Measurements from ENCODE around the gene TCHH.
"Not testable (repeated sequence)": the region's sequence is repeated elsewhere in the genome, so short reads cannot be mapped to it uniquely, and the experiment has no call there.

TCHH gene, protein sequence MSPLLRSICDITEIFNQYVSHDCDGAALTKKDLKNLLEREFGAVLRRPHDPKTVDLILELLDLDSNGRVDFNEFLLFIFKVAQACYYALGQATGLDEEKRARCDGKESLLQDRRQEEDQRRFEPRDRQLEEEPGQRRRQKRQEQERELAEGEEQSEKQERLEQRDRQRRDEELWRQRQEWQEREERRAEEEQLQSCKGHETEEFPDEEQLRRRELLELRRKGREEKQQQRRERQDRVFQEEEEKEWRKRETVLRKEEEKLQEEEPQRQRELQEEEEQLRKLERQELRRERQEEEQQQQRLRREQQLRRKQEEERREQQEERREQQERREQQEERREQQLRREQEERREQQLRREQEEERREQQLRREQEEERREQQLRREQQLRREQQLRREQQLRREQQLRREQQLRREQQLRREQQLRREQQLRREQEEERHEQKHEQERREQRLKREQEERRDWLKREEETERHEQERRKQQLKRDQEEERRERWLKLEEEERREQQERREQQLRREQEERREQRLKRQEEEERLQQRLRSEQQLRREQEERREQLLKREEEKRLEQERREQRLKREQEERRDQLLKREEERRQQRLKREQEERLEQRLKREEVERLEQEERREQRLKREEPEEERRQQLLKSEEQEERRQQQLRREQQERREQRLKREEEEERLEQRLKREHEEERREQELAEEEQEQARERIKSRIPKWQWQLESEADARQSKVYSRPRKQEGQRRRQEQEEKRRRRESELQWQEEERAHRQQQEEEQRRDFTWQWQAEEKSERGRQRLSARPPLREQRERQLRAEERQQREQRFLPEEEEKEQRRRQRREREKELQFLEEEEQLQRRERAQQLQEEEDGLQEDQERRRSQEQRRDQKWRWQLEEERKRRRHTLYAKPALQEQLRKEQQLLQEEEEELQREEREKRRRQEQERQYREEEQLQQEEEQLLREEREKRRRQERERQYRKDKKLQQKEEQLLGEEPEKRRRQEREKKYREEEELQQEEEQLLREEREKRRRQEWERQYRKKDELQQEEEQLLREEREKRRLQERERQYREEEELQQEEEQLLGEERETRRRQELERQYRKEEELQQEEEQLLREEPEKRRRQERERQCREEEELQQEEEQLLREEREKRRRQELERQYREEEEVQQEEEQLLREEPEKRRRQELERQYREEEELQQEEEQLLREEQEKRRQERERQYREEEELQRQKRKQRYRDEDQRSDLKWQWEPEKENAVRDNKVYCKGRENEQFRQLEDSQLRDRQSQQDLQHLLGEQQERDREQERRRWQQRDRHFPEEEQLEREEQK (N-terminal part only)

DNA sequence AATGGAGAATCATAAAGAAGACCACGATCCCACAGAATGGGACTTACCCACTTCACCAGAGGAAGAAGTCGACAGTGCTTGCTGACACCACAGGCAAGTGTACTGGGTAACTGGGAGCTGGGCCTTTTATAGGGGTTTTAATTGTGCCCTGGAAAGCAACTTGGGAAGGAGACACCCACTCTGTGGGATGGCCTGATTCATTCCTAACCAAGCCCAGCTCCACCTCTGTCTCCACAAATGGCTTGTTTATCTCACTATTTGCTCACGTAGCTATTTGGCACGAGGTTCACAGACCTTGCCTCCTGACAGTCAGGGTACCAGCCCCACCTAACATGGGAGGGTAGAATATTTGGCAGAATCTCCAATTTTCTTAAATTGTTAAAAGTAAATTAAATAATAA lies at the start of gene TCHH:
Gene TCHH (minus strand): TSS at position 101 of the 400 bp plus-strand sequence. CDS start 1,364 bp downstream, outside the sequence.
- DNase-seq = no peak

DNA sequence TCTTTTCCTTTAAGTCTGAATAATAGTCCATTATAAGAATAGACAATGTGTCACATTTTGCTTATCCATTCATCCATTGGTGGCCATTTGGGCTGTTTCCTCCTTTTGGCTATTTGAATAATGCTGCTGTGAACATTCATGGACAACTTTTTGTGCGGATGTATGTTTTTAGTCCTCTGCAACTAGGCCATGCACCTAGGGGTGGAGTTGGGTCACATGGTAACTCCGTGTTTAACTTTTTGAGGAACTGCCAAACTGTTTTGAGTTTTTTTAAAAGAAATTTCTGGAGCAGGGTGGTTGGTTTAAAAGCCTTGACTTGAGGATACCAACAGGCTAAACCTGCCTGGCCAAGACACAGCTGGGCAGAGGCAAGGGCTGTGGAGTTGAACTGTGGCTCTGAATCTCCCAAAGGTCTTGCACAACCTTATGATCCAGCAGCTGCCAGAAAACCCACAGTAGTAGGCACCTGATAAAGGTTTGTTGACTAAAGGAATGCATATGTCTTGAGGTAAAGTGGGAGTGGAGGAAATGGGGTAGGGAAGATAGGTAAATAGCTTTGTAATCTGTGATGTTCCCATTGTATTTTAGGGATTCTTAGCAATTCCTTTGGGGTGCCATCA lies 49.4 kb upstream of the TCHH start:
- DNase-seq = no peak

DNA sequence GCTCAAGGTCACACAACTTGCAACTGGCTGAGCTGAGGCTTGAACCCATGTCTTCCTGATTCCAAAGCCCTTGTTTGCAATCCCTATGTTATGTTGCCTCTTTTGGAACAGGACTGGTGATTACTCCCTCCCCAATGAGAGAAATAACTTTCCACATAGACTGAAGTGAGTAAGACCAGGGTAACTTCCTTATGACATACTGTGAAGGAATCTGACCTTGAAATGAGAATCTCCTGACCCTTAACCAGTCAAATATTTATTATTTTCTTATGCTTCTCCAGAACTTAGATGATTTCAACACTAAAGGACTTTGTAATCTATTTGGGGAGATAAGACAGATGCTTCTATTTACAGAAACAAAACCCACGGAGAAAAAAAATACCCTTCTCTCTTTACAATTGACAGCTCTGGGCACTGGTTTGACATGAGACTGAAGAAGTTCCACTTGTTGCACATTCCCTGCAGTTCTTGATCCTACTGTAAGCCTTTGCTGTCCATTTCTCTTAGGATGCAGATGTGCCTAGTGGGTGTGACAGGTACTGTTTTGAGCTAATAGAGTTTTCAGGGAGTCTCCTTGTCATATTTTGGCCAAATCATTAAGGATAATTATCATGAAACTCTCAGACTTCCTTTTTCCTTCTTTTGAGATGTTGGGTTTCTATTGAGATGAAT lies 47.7 kb upstream of the TCHH start:
- no peak for DNase-seq

DNA sequence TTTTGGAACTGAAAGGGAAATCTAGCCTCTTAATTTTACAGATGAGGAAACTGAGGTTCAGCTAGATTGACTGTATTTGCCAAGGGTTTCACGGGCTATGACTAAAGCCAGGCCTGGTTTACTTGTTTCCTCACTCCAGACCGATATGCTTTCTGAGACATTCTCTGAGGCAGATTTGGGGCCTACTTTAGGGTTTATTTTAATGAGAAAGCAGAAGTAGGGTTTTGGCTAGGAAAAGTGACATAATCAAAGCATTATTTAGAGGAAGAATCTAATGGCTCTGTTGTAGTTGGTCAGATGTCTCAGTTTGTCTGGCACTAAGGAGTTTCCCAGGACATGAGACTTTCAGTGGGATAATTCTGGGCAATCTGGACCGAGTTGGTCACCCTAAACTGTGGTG lies 45.3 kb upstream of the TCHH start:
- no peak for DNase-seq

DNA sequence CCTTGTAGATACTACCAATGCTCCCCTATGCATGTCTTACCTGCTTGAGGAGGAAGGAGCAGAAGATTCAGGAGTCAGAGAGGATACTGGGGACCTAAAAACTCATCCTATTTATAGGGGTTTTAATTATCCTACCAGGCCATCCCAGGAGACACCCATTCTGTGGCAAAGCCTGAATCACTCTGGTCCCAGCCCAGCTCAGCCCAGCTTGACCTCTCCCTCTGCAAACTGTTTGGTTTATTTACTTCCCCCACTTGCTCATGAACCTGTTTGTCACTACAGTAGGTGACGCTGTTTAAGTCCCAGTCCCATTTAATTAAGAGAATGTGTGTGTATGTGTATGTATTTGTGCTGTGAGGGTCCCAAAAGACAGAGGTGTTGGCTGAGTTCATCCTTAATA lies 43.9 kb upstream of the TCHH start, which contains the start of gene RPTN:
Gene RPTN (minus strand): TSS at position 85 of the 400 bp plus-strand sequence. CDS start 1,339 bp downstream, outside the sequence.
- DNase-seq = no peak

DNA sequence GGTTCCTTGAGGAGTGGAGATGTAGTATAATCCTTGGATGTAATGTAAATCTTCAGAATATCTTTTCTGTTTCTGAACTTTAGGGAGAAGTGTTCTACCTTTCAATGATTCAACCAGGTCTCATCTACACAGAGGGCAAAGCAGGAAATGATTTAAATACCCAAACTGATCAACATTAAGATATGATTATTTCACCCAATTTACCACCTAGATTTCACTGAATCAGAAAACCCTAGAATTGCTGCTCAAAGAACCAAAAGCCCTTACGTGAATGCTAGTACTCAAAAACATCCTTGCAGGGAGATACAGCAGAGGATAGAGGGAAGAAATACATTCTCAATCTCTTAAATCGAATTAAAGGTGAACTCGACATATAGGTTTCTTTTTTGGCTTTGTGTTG lies 38.8 kb upstream of the TCHH start:
- DNase-seq = no peak

DNA sequence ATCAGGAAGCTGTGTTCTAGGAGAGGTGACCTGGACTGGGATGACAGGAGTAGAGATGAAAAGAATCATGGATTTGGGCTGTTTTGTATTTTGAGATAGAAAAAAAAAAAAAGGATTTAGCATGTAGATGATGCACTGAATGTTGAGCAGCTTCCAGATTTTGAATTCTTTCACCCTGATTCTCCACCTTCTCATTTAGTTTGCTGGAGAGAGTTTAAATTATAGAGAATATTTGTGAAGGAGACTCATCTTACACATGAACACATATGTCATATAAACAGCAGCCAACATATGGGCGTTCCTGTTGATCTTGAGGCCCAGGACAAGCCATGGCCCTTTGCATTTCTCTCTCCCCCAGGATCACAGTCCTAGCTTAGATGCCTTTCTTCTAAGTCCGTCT lies 36.4 kb upstream of the TCHH start:
- no peak for DNase-seq

DNA sequence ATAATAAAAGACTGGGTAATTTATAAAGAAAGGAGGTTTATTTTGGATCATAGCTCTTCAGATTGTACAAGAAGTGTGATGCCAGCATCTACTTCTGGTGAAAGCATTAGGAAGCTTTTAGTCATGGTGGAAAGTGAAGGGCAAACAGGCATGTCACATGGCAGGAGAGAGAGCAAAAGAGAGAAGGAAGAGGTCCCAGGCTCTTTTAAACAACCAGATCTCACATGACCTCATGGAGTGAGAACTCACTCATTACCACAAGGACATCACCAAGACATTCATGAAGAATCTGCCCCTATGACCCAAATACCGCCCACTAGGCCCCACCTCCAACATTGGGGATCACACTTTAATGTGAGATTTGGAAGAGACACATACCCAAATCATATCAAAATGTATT lies 33.7 kb upstream of the TCHH start:
- DNase-seq = no peak

DNA sequence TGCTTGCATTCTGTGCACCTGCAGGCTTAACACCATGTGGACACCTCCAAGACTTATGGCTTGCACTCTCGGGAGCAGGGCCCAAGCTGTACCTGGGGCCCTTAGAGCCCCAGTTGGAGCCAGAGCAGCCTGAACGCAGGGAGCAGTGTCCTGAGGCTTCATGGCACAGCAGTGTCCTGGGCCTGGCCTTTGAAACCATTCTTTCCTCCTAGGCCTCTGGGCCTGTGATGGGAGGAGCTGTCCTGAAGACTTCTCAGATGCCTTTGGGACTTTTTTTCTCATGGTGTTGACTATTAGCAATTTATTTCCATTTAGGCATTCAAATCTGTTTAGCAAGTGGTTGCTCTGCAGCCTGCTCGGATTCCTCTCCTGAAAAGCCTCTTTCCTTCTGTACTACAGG lies 32.8 kb upstream of the TCHH start:
- no peak for DNase-seq

DNA sequence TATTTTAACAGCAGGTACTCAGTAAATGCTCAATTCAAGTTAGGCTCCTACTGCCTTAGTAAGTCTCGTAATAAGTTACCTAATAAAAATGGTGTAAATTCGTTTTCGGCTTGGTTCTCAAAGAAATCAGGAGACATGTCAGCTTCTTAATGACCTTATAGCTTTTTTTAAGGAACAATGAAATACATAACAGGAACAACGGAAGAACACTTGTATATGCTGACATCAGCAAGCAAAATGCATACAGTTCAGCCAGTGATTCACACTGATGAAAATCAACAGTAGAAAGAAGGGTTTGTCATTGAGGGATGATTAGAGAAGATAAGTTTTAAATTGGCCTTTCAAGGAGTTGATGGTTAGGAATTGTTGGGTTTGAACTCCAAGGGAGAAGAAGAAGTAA lies 30.5 kb upstream of the TCHH start:
- no peak for DNase-seq

DNA sequence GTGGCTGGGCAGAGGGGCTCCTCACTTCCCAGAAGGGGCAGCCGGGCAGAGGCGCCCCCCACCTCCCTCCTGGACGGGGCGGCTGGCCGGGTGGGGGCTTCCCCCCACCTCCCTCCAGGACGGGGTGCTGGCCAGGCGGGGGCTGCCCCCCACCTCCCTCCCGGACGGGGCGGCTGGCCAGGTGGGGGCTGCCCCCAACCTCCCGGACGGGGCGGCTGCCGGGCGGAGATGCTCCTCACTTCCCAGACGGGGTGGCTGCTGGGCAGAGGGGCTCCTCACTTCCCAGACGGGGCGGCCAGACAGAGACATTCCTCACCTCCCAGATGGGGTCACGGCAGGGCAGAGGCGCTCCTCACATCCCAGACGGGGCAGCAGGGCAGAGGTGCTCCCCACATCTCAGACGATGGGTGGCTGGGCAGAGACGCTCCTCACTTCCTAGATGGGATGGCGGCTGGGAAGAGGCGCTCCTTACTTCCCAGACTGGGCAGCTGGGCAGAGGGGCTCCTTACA lies 29.5 kb upstream of the TCHH start:
- DNase-seq = not testable (repeated sequence)

DNA sequence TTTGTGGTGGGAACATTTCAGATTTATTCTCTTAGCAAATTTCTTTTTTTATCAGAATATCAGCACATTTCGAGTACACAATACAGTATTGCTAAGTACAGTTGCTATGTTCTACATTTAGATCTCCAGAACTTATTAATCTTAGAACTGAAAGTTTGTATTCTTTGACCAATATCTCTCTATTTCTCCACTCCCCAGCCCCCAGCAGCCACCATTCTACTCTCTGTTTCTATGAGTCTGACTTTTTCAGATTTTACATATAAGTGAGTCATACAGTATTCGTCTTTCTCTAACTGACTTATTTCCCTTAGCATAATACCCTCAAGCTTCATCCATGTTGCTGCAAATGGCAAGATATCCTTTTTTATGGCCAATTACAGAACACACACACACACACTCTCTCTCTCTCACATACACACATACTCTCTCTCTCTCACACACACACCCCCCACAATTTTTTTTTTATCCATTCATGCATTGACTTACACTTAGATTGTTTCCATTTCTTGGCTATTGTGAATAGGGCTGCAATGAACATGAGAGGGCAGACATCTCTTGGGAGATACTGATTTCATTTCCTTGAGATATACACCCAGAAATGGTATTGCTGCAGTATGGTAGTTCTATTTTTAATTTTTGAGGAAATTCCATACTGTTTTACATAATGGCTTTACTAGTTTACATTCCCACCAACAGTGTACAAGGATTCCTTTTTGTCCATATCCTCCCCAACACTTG lies 28.1 kb upstream of the TCHH start:
- no peak for DNase-seq

DNA sequence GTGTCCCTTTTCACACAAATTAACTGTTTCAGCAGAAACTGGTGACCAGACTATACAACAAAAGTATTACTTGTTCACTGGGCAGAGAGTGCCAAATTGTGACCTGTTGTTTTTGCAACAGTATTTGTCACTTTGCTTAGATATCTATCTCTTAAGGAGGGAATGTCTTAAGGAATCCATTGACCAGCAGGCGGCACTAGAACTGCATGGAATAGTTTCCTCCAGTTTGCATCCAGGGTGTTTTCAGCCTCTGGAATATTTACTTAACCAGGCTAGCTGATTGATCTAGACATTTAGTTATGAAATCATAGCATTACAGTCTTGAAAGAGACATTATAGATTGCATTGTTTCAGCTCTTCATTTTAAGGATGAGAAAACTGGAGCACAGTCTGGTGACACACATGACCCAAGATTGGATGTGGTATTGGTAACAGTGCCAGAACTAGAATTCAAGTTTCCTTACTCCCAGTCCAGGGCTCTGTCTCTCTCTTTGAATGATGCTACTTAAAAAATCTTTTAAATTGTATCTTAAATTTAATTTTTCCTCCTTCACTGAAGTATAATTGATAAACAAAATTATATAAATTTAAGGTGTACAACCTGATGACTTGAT lies 26.8 kb upstream of the TCHH start:
- peak; percentile 33 for DNase-seq

DNA sequence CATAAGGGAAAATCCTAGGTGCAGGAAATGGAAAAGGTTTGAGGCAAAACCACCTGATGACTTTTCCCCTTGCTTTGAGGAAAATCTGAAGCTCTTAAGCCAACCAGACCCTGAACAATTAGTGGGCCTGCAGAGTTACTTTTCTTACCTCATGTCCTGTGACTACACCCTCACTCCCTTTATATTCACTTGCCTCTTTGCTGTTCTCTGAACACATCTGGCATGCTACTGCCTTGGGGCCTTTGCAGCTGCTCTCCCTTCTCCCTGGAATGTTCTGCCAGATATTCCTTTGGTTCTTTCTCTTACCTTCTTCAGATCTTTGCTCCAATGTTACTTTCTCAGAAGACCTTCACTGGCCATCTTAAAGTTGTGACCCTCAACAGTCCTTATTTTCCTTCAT lies 22.0 kb upstream of the TCHH start:
- DNase-seq = no peak

DNA sequence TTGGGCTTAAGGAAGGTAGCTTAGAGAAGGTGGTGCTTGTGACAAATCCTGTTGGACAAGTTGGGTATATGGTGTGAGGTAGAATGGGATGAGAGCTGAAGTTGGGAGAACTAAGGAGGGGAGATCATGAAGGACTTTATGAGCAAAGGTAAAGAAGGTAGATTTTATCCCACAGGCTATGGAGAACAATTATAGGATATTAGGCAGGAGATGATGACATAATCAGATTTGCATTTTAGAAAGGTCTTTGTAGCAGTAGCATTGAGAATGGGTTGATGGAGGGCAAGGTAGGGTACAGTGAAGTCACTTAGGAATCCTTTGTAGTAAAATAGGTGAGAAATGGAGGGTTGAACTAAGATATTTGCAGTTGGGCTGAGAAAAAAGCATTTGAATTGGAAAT lies 14.9 kb upstream of the TCHH start:
- DNase-seq = no peak

DNA sequence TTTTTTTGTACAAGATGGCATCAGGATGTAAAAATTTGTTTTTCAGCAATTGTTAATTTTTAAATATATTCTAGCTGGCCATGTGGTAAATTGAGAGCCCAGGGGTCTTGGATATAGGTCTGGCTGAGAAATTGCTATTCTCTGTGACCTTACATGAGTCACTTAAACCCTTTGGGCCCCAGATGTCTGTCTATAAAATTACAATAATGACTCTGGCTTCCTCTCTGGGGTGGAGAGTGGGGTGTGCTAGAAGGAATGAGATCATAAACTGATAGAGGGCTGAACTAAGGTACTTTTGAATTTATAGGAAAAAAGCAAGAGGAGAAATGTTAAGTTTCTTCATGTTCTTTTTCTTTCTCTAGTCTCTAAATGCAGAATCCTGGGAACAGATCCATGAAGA lies 12.4 kb upstream of the TCHH start:
- no peak for DNase-seq

DNA sequence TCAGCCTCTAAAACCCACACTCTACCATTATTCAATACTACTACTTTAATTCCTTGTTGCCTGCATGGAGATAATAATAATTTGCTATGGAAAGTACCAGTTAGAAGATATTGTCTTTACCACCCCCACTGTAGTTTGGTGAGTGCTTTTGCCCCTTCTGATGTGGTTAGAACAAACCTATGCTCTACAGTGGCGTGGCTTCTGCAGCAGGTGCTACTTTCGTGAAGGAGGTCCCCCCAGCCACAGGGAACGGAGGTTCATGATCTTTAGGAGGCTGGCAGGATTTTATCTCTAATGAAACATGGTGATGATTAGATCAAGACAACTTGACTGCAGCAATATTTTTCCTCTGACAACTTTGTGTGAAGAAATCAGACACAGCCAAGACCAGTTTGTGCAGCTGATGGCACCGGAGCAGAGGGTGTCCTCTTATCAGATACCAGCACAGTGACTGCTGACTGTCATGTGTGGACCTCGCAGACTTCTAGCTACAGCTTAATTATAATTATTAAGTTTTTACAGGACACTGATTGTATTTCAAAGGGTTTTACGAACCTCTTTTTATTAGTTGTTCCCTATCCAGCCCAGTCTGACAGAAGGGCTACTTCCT lies 10.7 kb upstream of the TCHH start:
- DNase-seq = no peak

DNA sequence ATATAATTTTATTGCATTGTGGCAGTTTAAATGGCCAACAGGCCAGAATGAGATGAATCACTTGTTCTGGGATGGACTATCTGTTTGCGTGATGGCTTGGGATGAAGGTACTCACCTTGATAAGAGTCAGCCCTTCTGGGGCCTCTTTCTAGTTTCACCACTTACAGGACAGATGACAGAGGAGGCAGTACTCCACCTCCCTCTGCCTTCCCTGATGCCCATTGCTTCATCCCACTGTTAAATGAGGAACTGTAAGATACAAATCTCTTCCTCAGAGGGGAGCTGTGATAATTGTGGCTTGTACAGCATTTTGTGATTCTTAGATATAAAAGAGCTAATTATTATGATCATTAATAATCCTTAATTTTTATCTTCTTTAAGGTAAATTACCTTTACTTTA lies 3.7 kb upstream of the TCHH start:
- no peak for DNase-seq

DNA sequence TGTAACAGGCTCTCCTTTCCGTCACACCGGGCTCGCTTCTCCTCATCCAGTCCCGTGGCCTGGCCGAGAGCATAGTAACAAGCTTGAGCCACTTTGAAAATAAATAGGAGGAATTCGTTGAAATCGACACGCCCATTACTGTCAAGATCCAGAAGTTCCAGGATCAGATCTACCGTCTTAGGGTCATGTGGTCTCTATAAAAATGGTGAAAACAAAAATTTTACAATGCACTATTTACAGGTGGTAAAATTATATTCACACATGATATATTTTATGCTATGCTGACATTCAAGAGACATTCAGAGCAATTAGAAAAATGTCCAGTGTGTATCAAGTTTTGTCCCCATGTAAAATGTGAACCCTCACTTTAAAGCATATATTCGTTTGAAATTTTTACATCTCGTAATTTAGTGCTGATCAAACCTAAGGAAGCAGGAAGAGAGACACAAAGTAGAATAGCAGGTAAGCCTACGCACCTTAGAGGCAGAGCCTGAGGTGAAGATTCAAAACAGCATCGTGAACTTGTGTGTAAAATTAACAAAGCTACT lies 2.3 kb downstream of the TCHH start:
- DNase-seq = no peak
